Suppressor macrophage (primary cell): ENCODE data around the gene STIMATE.

Source experiments
- DNase-seq, 4 experiments: peaks; one replicate each; pipeline ENCODE4 v3.0.0-alpha.2; 2020 to 2022

Gene STIMATE

DNA sequence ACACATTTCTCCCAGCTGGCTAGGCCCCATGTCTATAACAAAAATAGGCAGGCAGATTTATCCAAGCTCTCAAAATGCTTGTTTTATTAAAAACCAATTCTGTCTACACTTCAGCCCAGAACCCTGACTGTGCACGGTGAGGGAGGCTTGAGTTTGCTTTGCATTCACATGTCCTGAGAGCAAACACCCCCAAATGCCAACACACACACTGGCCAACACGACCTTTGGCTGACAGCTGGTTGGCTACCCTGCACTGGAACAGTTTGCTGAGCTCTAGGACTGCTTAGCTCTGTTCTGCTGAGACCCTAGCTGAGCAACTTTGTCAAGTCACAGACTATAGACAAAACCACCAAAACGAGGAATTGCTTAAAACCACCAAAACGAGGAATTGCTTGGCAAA, 3.6 kb downstream of the STIMATE start:
- no peak for DNase-seq

- peak; percentile 42 to 79 (median 60) for DNase-seq
Measured at GRCh38 chr3:52892625-52893311, 4.6 kb downstream of the STIMATE start.

GRCh38 chr3:52892290-52892624, 5.1 kb downstream of the STIMATE start:
- DNase-seq, result no peak

- peak; percentile 81 to 96 (median 89) for DNase-seq
Measured at GRCh38 chr3:52891615-52892081, 5.7 kb downstream of the STIMATE start.

DNA sequence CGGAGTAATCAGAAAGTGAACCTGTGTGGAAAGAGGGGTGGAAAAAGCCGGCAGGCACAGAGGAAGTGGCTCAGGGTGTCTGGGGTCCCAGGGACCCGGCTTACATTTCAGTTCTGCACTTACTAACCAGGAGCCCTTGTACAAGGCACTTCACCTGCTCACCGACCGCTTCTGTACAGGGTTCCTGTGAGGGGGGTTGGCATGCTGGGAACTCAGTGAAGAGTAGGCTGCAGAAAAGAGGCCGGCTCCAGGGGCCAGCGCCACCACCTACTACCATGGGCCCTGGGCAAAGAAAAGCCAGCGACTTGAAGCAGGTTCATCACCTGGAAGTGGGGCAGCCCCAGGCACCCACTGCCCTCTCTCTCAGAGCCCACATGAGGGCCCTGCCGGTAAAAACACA, 6.2 kb downstream of the STIMATE start:
- no peak for DNase-seq

GRCh38 chr3:52890735-52891134, 6.6 kb downstream of the STIMATE start:
- peak; percentile 28 to 57 (median 36) for DNase-seq

DNA sequence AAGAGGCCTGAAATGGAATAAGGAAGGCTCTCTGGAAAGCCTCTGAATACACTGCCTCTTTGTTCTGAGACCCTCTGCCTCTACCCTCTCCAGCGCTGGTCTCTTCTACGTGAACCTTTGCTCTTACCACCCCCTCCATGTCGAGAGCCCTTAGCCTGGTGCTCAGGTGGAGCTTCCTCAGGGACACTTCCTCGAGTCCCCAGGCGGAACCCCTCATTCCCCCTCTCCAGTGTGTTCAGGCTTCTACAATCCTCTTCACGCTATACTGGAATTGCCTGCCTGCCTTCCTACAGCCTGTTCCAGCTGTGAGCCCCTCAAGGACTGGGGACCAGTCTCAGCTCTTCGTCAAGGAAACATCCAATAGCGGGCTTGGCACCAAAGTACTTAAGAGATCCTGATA, 7.4 kb downstream of the STIMATE start:
- no peak for DNase-seq

DNA sequence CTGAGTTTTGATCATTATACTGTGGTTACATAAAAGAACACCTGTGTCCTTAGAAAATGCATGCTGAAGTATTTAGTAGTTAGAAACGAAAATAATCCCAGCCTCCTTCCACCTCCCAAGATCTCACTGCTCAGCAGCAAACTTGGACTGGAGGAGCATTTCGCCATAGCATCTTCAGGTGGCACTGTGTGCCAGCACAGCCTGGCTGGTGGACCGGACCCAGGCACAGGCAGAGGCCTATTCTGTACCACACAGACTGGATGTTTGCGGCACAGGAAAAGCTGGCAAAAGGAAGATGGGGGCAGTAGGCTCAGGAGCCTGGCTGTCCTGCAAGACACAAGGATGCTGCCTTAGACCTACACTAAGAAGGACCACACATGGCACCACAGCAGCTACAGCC, 10.2 kb downstream of the STIMATE start:
- no peak for DNase-seq

DNA sequence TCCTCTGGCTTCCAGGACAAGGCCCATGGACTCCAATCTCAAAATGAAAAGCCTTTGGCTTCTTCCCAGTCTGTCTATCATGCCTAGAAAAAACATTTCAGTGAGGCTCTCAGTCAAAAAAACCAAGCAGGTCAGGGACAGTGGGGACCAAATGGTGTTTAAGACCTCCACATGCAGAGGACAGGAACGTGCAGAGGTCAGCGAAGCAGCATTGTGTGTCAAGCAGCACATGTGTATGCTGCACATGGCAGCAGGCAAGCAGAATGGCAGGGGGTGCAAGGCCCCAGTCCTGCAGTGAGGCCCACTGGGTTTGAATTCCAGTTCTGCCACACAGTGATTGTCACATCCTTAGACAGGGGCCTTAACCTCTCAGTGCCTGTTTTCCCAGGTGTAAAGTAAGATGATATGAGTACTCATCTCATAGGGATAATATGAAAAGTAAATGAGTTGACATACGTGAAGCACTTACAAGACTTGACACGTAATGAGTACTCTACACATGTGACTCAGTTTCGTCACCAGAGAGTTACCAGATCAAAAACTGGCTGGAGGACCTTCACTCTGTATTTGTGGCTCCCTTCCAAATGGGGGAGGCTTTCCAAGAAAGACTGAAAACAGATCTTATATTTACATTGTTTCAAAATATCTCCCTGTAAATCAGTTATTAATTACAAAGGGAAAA, 11.2 kb downstream of the STIMATE start:
- DNase-seq, result no peak

DNA sequence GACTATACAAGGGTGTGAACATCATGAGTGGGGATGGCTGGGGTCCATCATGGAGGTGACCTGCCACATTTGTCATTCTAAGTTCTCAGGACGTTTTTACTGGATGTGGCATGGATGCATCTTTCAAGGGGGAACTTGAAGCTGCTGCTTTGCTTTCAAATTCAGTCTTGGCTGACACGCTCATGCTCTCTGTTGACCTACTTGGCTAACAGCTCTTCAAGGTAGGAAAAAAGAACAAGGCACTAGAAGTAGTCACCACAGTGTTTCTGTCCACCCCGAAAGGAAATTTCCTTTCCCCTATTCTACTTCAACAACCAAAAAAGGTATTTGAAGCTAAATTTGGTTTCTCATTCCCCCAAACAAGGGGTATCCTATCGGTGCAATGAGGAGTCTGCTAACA, 15.0 kb downstream of the STIMATE start:
- DNase-seq, result no peak

DNA sequence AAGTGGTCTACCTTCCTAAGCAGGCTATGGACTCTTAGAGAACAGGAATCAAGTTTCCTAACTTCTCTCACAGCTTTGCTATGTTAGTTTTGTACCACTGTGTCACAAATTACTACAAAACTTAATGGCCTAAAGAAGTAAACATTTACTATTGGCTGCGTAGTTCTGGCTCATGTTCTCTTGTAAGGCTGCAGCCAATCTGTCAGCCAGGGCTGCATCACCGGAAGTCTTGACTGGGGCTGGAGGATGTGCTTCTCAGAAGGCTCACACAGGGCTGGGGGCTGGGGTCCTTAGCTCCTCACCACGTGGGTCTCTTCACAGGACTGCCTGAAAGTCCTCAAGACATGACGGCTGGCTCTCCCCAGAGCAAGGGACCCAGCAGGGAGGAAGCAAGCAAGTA, 15.5 kb downstream of the STIMATE start:
- no peak for DNase-seq

DNA sequence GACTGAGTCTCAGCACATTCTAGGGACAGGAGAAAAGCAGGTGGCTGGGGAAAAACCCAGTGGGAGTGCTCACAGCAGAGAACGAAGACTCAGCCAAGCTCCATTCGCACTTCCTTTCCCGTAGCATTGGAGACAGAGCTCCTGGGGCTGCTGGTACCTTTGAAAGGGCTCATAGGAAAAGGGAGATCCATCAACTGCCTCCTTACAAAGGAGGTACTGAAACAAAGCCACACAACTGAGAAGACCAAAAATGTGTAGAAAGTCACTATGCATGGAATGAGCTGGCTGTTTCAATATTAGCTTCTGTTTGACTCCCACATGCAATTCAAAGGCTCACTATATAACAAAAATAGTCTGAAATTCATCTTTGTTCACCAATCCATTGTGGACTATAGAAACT, 16.9 kb downstream of the STIMATE start:
- no peak for DNase-seq

- no peak for DNase-seq
Measured at GRCh38 chr3:52880047-52880446, 17.3 kb downstream of the STIMATE start.

GRCh38 chr3:52879581-52879980, 17.8 kb downstream of the STIMATE start:
- no peak for DNase-seq

GRCh38 chr3:52879090-52879489, 18.3 kb downstream of the STIMATE start:
- peak in 1 of 4 experiments; percentile 49 for DNase-seq

GRCh38 chr3:52877085-52877484, 20.3 kb downstream of the STIMATE start:
- no peak for DNase-seq

DNA sequence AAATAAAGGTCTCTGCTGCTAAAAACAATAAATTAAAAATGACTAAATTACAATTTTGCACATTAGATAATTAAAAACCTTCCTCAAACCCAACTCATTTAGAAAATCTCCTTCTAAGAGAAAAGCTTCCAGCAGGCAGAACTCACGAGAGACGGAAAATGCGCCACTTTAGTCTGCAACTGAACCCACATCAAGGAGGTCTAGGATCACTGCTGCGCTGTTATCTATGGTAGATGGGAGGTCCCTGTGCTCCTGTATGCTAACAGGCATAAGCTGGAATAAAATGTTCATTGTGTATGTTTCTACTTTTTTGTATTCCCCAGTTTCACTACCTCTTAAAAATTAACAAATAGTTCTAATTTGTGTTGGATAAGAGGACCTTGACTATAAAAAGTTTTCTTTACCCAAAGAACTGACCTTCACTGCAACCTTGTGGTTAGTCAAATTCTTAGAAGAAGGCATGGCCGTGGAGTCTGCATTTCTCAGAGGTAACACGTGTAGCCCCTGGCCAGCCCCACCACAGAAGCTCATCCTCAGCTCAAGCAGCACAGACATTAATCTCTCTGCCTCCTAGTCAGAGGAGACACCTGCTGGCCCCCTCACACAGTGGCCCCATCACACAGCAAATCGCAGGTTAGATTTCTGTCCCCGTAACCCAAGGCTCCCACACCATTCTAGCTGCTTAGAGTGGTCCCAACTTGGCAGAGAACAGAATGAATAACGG, 22.3 kb downstream of the STIMATE start:
- no peak for DNase-seq

GRCh38 chr3:52874160-52874701, 23.1 kb downstream of the STIMATE start:
- DNase-seq, result no peak

DNA sequence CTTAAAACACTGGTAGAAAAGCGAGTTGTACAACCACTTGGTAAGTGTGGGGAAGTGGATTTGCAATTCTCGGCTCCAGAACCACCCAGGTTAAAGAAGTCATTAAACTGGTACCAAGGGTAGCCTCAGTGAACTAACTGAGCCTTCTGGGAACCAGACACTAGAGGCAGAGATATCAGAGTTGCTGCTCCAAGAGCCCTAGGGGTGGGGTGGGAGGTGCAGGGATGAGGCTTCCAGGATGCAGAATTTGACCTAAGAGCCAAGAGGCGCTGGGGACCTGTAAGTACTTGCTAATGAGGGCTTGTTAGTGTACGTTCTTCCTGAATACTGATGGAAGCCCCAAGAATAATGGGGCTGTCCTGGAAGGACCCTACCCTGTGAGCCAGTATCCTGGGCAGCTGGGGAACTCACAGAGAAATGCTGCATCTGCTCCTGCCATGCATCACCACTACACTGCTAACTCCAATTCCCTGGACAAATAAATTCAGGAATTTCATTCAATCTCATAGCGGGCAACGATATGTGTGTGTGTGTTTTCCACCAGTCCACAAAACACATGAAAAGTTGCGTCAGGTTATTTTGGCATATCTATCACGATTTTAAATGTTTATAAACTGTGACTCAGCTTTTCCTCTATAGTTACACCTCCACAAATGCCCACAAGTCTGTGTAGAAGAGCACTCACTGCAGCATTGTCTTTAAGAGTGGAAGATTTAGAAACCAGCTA, 23.8 kb downstream of the STIMATE start:
- DNase-seq, result peak in 1 of 4 experiments; percentile 21

DNA sequence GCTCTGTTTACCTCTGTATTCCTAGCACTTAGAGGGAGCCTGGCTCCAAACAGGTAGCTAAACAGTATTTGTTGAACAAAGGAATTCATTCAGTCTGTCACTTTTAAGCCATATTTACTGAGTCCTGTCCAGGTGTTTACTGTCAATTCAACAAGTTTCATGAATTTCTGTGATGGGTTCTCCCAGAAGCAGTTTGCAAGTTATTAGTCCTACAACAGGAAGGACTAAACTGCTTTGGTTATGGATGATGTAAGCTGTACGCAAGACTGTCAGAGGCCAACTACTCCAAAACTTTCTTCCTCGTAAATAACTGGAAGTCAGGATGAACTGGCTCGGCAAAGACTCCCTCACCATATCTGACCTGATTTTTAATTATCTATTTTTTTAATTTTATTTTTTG, 25.1 kb downstream of the STIMATE start:
- peak in 3 of 4 experiments; percentile 29 to 40 (median 37) for DNase-seq

- no peak for DNase-seq
Measured at GRCh38 chr3:52871761-52872160, 25.6 kb downstream of the STIMATE start.

GRCh38 chr3:52870471-52870870, 26.9 kb downstream of the STIMATE start:
- no peak for DNase-seq

- no peak for DNase-seq
Measured at GRCh38 chr3:52866427-52866826, 30.9 kb downstream of the STIMATE start.
